ENCODE data around the gene ACVR1.

The ACVR1 gene

DNA sequence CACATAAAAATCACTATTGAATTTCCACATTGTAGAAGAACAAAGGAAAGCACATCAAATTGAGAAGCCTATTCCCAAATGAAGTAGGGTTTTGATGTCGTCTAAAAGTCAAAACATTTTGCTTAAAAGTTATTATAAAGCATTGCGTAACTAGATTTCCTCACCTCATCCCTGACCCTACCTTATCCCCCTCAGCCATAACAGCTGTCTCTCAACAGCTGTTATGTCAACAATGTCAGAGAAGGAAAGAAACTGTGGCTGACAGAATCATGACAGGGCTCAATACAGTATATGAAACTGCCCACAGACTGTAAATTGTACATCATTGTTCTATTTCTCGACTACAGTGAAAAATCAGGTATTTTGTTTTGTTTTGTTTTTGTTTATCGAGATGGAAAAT lies 184.4 kb downstream of the ACVR1 start:
- no peak for DNase-seq

DNA sequence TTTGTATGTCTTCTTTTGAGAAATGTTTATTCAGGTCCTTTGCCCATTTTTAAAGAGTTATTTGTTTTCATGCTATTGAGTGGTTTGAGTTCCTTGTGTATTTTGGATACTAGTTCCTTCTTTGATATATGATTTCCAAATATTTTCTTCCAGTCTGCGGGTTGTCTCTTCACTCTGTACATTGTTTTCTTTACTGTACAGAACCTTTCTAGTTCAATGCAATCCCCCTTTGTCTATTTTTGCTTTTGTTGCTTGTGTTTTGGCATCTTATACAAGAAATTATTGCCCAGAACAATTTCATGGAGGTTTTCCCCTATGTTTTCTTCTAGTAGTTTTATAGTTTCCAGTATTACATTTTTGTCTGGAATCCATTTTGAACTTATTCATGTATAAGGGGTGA lies 185.0 kb downstream of the ACVR1 start:
- DNase-seq, result no peak

Measured in activated naive CD4-positive, alpha-beta T cell treated with anti-CD3 and anti-CD28 coated beads, Interleukin-2, amount 50 U/mL, for 16 hours (primary cell).